Testis (tissue), 3 donors: Measurements from ENCODE around the gene TP53BP2. TPM values are rescaled to one million over a fixed set of nuclear protein-coding genes. Genes with fewer than 3 reads are reported as not detected.
"Not testable (repeated sequence)": the region's sequence is repeated elsewhere in the genome, so short reads cannot be mapped to it uniquely, and the experiment has no call there.

ENCODE experiments used
- DNase-seq: peaks from one replicate; pipeline ENCODE4 v3.0.0-alpha.2; 2019
- H3K27ac ChIP-seq, 2 donors: fragments of 200-600 bp; sonication (generic); one replicate each; pipeline ENCODE4 v1.5.1; 2019
- H3K27me3 ChIP-seq: fragments of 200-600 bp; sonication (generic); one replicate; pipeline ENCODE4 v1.5.1; 2019
- H3K36me3 ChIP-seq: fragments of 200-600 bp; sonication (generic); one replicate; pipeline ENCODE4 v1.5.1; 2017; ENCODE audit warnings: low read depth; ENCODE audit errors: missing control alignments
- H3K4me1 ChIP-seq: fragments of 200-600 bp; sonication (generic); one replicate; pipeline ENCODE4 v1.5.1; 2019
- H3K4me3 ChIP-seq, 2 donors: fragments of 200-600 bp; sonication (generic); one replicate each; pipeline ENCODE4 v1.5.1; 2017 to 2019
- H3K9me3 ChIP-seq: fragments of 200-600 bp; sonication (generic); one replicate; pipeline ENCODE4 v1.5.1; 2017
- POLR2A ChIP-seq: fragments of 450-650 bp; IDR thresholded peaks from one replicate; pipeline ENCODE4 v1.6.1; 2017; ENCODE audit warnings: antibody characterized with exemption, mild to moderate bottlenecking, moderate library complexity
- WGBS, 2 donors: methylation state at CpG; one replicate each; pipeline ENCODE4 v1.1.5; 2018; 5-methylcytosine and 5-hydroxymethylcytosine counted together
- intact Hi-C: fragments of 100-400 bp; cut with DNase I; formaldehyde crosslinking; loops from one replicate; pipeline ENCODE4 v1.15.1; 2023; ENCODE audit warnings: low total_unique reads
- polyA plus RNA-seq: library from polyadenylated mRNA; stranded (reverse); fragments of 350-450 nt; fragmentation: Illumina TruSeq; extraction: RNeasy Lipid Tissue Mini Kit (QIAGEN cat#74804); gene quantifications from one replicate; pipeline ENCODE4 v1.2.3, GENCODE V29; 2014; ENCODE audit warnings: low read depth, low replicate concordance; ENCODE audit not compliant: insufficient read depth
- total RNA-seq, 2 donors: library from RNA; depleted of rRNA; stranded (reverse); fragments of >200 nt; gene quantifications; one replicate each; pipeline ENCODE4 v1.2.3, GENCODE V29; 2016
- TF ChIP-seq, protein P1 (sequence below), 3 experiments: fragments of 450-650 bp in 2 of 3; fragments of 200-600 bp in 1 of 3; sonication (generic) in 1 of 3; IDR thresholded peaks; one replicate each; pipeline ENCODE4 v1.5.1; 2016 to 2019; ENCODE audit warnings: antibody characterized with exemption in 3 of 3, mild to moderate bottlenecking in 2 of 3, moderate library complexity in 1 of 3

Gene TP53BP2
- total and polyA plus RNA-seq, 3 donors from 2014 or later, result 29.6 to 99.3 (median 64.3) TPM

GRCh38 chr1:223820515-223820858 is 25.3 kb downstream of the TP53BP2 start:
- Histone ChIP-seq H3K9me3 (no peaks in the 10 kb centered on the region), H3K4me3 (no peak overlapping the region), H3K36me3 (no peaks in the 10 kb centered on the region), H3K27me3 (no peaks in the 10 kb centered on the region), H3K27ac (peak overlapping the region in 1 of 2 donors; percentile 29), H3K4me1 (peaks cover under 1% of the 10 kb centered on the region)
- 81 to 87% methylated on average over 2 of the region's 2 CpGs for WGBS, 2 donors
- intact Hi-C loops, result no loop called here
- TF ChIP-seq, protein P1, sequence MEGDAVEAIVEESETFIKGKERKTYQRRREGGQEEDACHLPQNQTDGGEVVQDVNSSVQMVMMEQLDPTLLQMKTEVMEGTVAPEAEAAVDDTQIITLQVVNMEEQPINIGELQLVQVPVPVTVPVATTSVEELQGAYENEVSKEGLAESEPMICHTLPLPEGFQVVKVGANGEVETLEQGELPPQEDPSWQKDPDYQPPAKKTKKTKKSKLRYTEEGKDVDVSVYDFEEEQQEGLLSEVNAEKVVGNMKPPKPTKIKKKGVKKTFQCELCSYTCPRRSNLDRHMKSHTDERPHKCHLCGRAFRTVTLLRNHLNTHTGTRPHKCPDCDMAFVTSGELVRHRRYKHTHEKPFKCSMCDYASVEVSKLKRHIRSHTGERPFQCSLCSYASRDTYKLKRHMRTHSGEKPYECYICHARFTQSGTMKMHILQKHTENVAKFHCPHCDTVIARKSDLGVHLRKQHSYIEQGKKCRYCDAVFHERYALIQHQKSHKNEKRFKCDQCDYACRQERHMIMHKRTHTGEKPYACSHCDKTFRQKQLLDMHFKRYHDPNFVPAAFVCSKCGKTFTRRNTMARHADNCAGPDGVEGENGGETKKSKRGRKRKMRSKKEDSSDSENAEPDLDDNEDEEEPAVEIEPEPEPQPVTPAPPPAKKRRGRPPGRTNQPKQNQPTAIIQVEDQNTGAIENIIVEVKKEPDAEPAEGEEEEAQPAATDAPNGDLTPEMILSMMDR (IDR thresholded peaks at IDR 0.05), result no peak
- TF ChIP-seq POLR2A, result no peak
- DNase-seq, result no peak

DNA sequence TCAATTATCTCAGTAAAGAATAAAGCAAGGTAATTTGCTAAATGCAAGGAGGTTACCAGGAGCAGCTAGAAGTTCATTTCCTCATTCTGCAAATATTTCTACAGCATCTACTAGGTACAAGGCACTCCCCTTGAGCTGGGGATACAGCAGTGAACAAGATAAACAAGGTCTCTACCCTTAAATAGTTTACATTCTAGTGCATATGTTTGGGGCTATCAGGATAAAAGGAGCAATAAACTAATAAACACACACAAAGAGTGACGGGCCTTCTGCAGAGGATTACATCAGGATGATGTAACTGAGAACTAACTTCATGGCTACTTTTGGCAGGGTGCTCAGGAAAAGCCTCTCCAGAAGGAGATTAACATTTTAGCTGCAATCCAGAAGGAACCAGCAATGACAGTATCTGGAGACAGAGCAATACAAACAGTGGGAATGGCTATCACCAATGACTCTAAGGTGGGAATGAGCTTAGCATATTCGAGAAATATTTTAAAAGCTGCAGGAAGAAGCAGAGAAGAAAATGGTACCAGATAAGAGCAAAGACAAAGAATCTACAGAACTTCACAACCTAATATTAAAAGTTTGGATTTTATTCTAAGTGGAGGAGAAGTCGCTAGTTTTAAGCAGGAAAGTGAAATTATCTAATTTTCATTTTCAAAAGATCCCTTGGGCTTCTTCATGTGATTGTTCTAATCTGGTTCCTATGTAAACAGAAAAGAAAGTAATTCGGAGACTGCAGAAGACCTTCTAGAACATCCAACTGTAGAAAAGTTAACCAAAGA is 25.8 kb downstream of the TP53BP2 start:
- Histone ChIP-seq H3K27ac (peak overlapping the region in 1 of 2 donors; percentile 55), H3K4me1 (peaks cover 5% of the 10 kb centered on the region), H3K27me3 (no peaks in the 10 kb centered on the region), H3K9me3 (no peaks in the 10 kb centered on the region), H3K36me3 (no peaks in the 10 kb centered on the region), H3K4me3 (no peak overlapping the region)
- 39 to 44% methylated on average over 4 of the region's 4 CpGs for WGBS, 2 donors
- TF ChIP-seq, protein P1 (IDR thresholded peaks at IDR 0.05), result no peak
- TF ChIP-seq POLR2A, result no peak
- no peak for DNase-seq
- intact Hi-C loops, result no loop called here

DNA sequence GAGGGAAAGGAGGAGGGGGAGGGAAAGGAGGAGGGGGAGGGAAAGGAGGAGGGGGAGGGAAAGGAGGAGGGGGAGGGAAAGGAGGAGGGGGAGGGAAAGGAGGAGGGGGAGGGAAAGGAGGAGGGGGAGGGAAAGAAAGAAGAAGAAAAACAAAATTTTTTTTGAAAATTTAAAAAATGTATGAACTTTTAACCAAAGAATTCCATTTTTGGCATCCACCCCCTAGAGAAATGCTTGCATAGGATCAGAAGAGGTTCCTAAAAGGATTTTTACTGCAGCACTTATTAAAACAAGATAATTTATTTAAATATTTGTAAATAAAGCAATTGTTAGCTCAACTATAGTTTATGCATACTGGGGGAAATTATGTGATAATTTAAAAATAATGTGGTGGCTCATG is 28.5 kb downstream of the TP53BP2 start:
- H3K27me3 ChIP-seq, H3K4me1 ChIP-seq, H3K27ac ChIP-seq, DNase-seq, H3K36me3 ChIP-seq, intact Hi-C loops, H3K4me3 ChIP-seq, H3K9me3 ChIP-seq: not testable (repeated sequence)

- intact Hi-C loops, result no loop called here
- Histone ChIP-seq H3K27ac (no peak overlapping the region), H3K4me3 (no peak overlapping the region)
These were observed 29.9 kb downstream of the TP53BP2 start for GRCh38 chr1:223815865-223816264.

GRCh38 chr1:223815020-223815853 is 30.5 kb downstream of the TP53BP2 start:
- no peak for DNase-seq
- no peaks in the 10 kb centered on the region for H3K9me3 ChIP-seq
- TF ChIP-seq, protein P1 (IDR thresholded peaks at IDR 0.05), result no peak
- peaks cover 5% of the 10 kb centered on the region for H3K4me1 ChIP-seq
- intact Hi-C loops, result no loop called here
- no peak overlapping the region for H3K4me3 ChIP-seq
- H3K27me3 ChIP-seq, result no peaks in the 10 kb centered on the region
- no peak overlapping the region for H3K27ac ChIP-seq
- 54 to 67% methylated on average over 4 of the region's 4 CpGs for WGBS, 2 donors
- no peaks in the 10 kb centered on the region for H3K36me3 ChIP-seq

More at GRCh38 chr1:223815865-223816264, 29.9 kb downstream of the TP53BP2 start:
- TF ChIP-seq, protein P1 (IDR thresholded peaks at IDR 0.05), result no peak
- no peak for TF ChIP-seq POLR2A
- Histone ChIP-seq H3K36me3 (no peaks in the 10 kb centered on the region), H3K27me3 (no peaks in the 10 kb centered on the region), H3K9me3 (no peaks in the 10 kb centered on the region), H3K4me1 (peaks cover 5% of the 10 kb centered on the region)
- 83 to 86% methylated on average over 3 of the region's 3 CpGs for WGBS, 2 donors
- no peak for DNase-seq
